Smooth muscle cell (in vitro differentiated cells): Measurements from ENCODE around the gene CRP. TPM values are rescaled to one million over a fixed set of nuclear protein-coding genes. Genes with fewer than 3 reads are reported as not detected.

Experiments used
- DNase-seq: peaks from one replicate; lab custom pipeline; 2025; ENCODE audit not compliant: unreplicated experiment; lab: John Stamatoyannopoulos, UW
- H2AFZ ChIP-seq: fragments of 200-600 bp; sonication (generic); 2 replicates; pipeline ENCODE4 v1.6.0; 2016; ENCODE audit warnings: antibody characterized with exemption, low read depth, mild to moderate bottlenecking
- H3F3A ChIP-seq: fragments of 200-600 bp; sonication (generic); 2 replicates; pipeline ENCODE4 v1.6.0; 2017; ENCODE audit warnings: antibody characterized with exemption, low read depth
- H3K27ac ChIP-seq: fragments of 200-600 bp; sonication (generic); 2 replicates; pipeline ENCODE4 v1.5.1; 2016; ENCODE audit warnings: low read depth, mild to moderate bottlenecking
- H3K27me3 ChIP-seq: fragments of 200-600 bp; sonication (generic); 2 replicates; pipeline ENCODE4 v1.6.1; 2016; ENCODE audit warnings: low read depth, mild to moderate bottlenecking
- H3K36me3 ChIP-seq: fragments of 200-600 bp; sonication (generic); 2 replicates; pipeline ENCODE4 v1.5.1; 2016; ENCODE audit warnings: low read depth
- H3K4me1 ChIP-seq: fragments of 200-600 bp; sonication (generic); 2 replicates; pipeline ENCODE4 v1.5.1; 2016; ENCODE audit warnings: low read depth
- H3K4me2 ChIP-seq: fragments of 200-600 bp; sonication (generic); 2 replicates; pipeline ENCODE4 v1.6.0; 2016; ENCODE audit warnings: mild to moderate bottlenecking
- H3K4me3 ChIP-seq: fragments of 200-600 bp; sonication (generic); 2 replicates; pipeline ENCODE4 v1.5.1; 2016; ENCODE audit warnings: mild to moderate bottlenecking
- H3K79me2 ChIP-seq: fragments of 200-600 bp; sonication (generic); 2 replicates; pipeline ENCODE4 v1.6.0; 2016; ENCODE audit warnings: low read depth, mild to moderate bottlenecking
- H3K9ac ChIP-seq: fragments of 200-600 bp; sonication (generic); 2 replicates; pipeline ENCODE4 v1.6.0; 2016; ENCODE audit warnings: low read depth
- H3K9me3 ChIP-seq: fragments of 200-600 bp; sonication (generic); replicated peaks from 2 replicates; pipeline ENCODE4 v1.5.1; 2016; ENCODE audit warnings: low read depth
- H4K20me1 ChIP-seq: fragments of 200-600 bp; sonication (generic); 2 replicates; pipeline ENCODE4 v1.6.0; 2016; ENCODE audit warnings: low read depth
- WGBS: methylation state at CpG from one replicate; pipeline ENCODE4 v1.1.7; 2016; ENCODE audit warnings: low lambda C conversion rate; 5-methylcytosine and 5-hydroxymethylcytosine counted together
- polyA plus RNA-seq: library from polyadenylated mRNA; unstranded; fragments of >200 nt; fragmentation: Nextera tagmentation; extraction: Ambion mirVana; gene quantifications from 2 replicates; pipeline ENCODE4 v1.2.1, GENCODE V29; 2016
- total RNA-seq: library from RNA; depleted of rRNA; stranded (reverse); fragments of >200 nt; gene quantifications from 2 replicates; pipeline ENCODE4 v1.2.3, GENCODE V29; 2014
- TF ChIP-seq, protein P1 (sequence below): fragments of 200-600 bp; sonication (generic); IDR thresholded peaks from 2 replicates; pipeline ENCODE4 v1.5.1; 2017; ENCODE audit warnings: borderline replicate concordance, mild to moderate bottlenecking, antibody characterized with exemption; ENCODE audit not compliant: insufficient read depth, poor library complexity, severe bottlenecking

The CRP gene
- total and polyA plus RNA-seq, 2 experiments from 2014 or later, result not detected

DNA sequence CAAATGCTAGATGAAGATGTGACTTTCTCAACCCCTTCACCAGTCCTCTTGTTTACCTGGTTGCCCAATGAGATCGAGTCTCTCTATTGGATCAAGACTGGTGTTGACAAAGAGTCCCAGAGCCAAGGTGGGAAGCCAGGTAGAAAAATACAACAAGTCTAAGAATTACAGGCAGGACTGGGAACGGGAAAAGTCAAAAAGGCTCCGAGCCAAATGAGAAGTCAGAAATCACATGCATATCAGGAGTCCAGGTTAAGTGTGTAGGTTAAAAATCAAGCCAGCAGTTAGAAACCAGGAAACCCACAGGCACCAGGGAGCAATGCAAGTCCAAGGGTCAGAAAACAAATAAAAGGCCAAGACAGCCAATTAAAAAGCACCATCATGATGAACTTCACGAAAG is 39.0 kb upstream of the CRP start:
- Histone ChIP-seq H3K27me3 (no peaks in the 10 kb centered on the region), H3K27ac (no peak overlapping the region), H4K20me1 (no peaks in the 10 kb centered on the region), H3K9me3 (no peaks in the 10 kb centered on the region), H3K4me2 (no peak overlapping the region), H2AFZ (no peak overlapping the region), H3K4me3 (no peak overlapping the region), H3K79me2 (no peaks in the 10 kb centered on the region), H3K36me3 (no peaks in the 10 kb centered on the region), H3K9ac (no peak overlapping the region), H3F3A (no peaks in the 10 kb centered on the region), H3K4me1 (no peaks in the 10 kb centered on the region)
- DNase-seq, result no peak
- TF ChIP-seq, protein P1, sequence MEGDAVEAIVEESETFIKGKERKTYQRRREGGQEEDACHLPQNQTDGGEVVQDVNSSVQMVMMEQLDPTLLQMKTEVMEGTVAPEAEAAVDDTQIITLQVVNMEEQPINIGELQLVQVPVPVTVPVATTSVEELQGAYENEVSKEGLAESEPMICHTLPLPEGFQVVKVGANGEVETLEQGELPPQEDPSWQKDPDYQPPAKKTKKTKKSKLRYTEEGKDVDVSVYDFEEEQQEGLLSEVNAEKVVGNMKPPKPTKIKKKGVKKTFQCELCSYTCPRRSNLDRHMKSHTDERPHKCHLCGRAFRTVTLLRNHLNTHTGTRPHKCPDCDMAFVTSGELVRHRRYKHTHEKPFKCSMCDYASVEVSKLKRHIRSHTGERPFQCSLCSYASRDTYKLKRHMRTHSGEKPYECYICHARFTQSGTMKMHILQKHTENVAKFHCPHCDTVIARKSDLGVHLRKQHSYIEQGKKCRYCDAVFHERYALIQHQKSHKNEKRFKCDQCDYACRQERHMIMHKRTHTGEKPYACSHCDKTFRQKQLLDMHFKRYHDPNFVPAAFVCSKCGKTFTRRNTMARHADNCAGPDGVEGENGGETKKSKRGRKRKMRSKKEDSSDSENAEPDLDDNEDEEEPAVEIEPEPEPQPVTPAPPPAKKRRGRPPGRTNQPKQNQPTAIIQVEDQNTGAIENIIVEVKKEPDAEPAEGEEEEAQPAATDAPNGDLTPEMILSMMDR, result no peak
- 71% methylated on average over 4 of the region's 4 CpGs for WGBS

- TF ChIP-seq, protein P1, result no peak
- Histone ChIP-seq H4K20me1 (no peaks in the 10 kb centered on the region), H3K9ac (no peak overlapping the region), H3K27ac (no peak overlapping the region), H3K79me2 (no peaks in the 10 kb centered on the region), H3K27me3 (no peaks in the 10 kb centered on the region), H3K36me3 (no peaks in the 10 kb centered on the region), H3K4me1 (no peaks in the 10 kb centered on the region), H3K4me3 (no peak overlapping the region), H3K4me2 (no peak overlapping the region), H3K9me3 (no peaks in the 10 kb centered on the region), H3F3A (no peaks in the 10 kb centered on the region), H2AFZ (no peak overlapping the region)
- 67% methylated on average over 4 of the region's 4 CpGs for WGBS
- no peak for DNase-seq
Measured at GRCh38 chr1:159752135-159752580, 37.8 kb upstream of the CRP start.

DNA sequence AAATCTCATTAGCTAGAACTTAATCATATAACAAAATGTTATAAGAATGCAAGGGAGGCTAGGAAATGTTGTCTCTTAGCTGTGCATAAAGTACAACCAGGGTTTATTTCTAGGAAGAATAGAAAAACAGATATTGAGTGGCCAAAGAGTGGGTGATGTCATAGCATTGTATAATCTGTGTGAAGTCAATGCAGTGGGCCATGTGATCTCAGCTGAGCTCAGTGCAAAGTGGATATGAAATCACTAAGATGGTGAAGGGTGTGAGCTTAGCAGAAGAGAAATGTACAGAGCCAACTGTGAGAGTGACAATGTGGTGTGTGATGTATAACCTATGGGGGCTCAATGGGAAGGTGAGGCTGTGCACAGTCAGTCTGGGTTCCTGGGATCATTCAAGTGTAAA is 36.6 kb upstream of the CRP start:
- Histone ChIP-seq H3K4me1 (no peaks in the 10 kb centered on the region), H3F3A (no peaks in the 10 kb centered on the region), H3K27ac (no peak overlapping the region), H3K9ac (no peak overlapping the region), H3K79me2 (no peaks in the 10 kb centered on the region), H3K4me2 (no peak overlapping the region), H4K20me1 (no peaks in the 10 kb centered on the region), H3K9me3 (no peaks in the 10 kb centered on the region), H3K36me3 (no peaks in the 10 kb centered on the region), H3K27me3 (no peaks in the 10 kb centered on the region), H3K4me3 (no peak overlapping the region), H2AFZ (no peak overlapping the region)
- TF ChIP-seq, protein P1, result no peak
- no peak for DNase-seq

DNA sequence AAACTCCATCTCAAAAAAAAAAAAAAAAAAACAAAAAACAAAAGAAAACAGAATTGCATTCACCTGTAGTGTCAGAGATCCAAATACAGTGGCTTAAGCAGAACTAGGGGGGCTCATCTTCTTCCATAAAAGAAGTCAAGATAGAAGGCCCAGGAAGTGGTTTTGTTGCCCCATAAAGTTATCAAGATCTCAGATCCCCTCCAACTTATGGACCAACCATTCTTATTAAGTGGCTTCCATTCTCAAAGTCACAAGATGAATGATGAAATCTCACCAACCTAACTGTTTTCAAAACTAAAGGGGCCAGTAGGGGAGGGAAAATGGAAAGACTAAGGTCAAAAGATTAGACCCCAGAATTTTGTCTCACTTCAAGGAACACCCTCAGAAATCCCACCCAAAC is 36.2 kb upstream of the CRP start:
- no peak overlapping the region for H3K27ac ChIP-seq
- H3K9ac ChIP-seq, result no peak overlapping the region
- no peaks in the 10 kb centered on the region for H3K9me3 ChIP-seq
- no peak for DNase-seq
- H3K4me2 ChIP-seq, result no peak overlapping the region
- H3K79me2 ChIP-seq, result no peaks in the 10 kb centered on the region
- H3K27me3 ChIP-seq, result no peaks in the 10 kb centered on the region
- no peak overlapping the region for H2AFZ ChIP-seq
- no peaks in the 10 kb centered on the region for H3F3A ChIP-seq
- no peaks in the 10 kb centered on the region for H4K20me1 ChIP-seq
- no peaks in the 10 kb centered on the region for H3K36me3 ChIP-seq
- H3K4me1 ChIP-seq, result no peaks in the 10 kb centered on the region
- no peak overlapping the region for H3K4me3 ChIP-seq
- TF ChIP-seq, protein P1, result no peak
